GM12878 (cell line): Measurements from ENCODE around the gene DYNLL1. TPM values are rescaled to one million over a fixed set of nuclear protein-coding genes. Genes with fewer than 3 reads are reported as not detected.
A peak's percentile ranks its signal among the peaks of the same experiment; 100 is the strongest.

Experiments
- BACH1 ChIP-seq: fragments of 450-650 bp; IDR thresholded peaks from 2 replicates; pipeline ENCODE4 v1.6.1; 2017; ENCODE audit warnings: mild to moderate bottlenecking, borderline replicate concordance
- BHLHE40 ChIP-seq, 2 experiments: fragments of 450-650 bp in 1 of 2; IDR thresholded peaks; 2 replicates each; pipeline ENCODE4 v1.6.1; 2011 to 2017; ENCODE audit warnings: low read depth in 2 of 2, borderline replicate concordance in 1 of 2, improper control_type of control experiment in 1 of 2, low read length in 1 of 2, mild to moderate bottlenecking in 1 of 2
- CREM ChIP-seq: IDR thresholded peaks from 2 replicates; pipeline ENCODE4 v1.6.1; 2014; ENCODE audit warnings: antibody characterized with exemption, low read depth
- DPF2 ChIP-seq: fragments of 450-650 bp; IDR thresholded peaks from 2 replicates; pipeline ENCODE4 v1.6.1; 2017; ENCODE audit warnings: mild to moderate bottlenecking
- ELK1 ChIP-seq: IDR thresholded peaks from 2 replicates; pipeline ENCODE4 v1.6.1; 2012; ENCODE audit warnings: low read depth, low read length, improper control_type of control experiment
- HCFC1 ChIP-seq: fragments of 150-350 bp; IDR thresholded peaks from 2 replicates; pipeline ENCODE4 v1.6.1; 2014; ENCODE audit warnings: low read length
- MTA3 ChIP-seq: IDR thresholded peaks from 2 replicates; pipeline ENCODE4 v1.6.1; 2012; ENCODE audit warnings: low read length, inconsistent platforms, borderline replicate concordance
- NFXL1 ChIP-seq: fragments of 450-650 bp; IDR thresholded peaks from 2 replicates; pipeline ENCODE4 v1.6.1; 2017; ENCODE audit warnings: antibody characterized with exemption, mild to moderate bottlenecking, borderline replicate concordance
- RCOR1 ChIP-seq: conservative IDR thresholded peaks from 2 replicates; pipeline ENCODE4 v1.6.1; 2012; ENCODE audit warnings: low read depth, low read length, improper control_type of control experiment
- SMC3 ChIP-seq: IDR thresholded peaks from 2 replicates; pipeline ENCODE4 v1.6.1; 2011; ENCODE audit warnings: low read length, improper control_type of control experiment, borderline replicate concordance
- YY1 ChIP-seq: IDR thresholded peaks from 2 replicates; pipeline ENCODE4 v1.6.1; 2011; ENCODE audit warnings: low read depth, mild to moderate bottlenecking, low read length
- ZNF622 ChIP-seq: fragments of 450-650 bp; IDR thresholded peaks from 2 replicates; pipeline ENCODE4 v1.6.1; 2017; ENCODE audit warnings: mild to moderate bottlenecking, inconsistent platforms
- ZNF687 ChIP-seq: fragments of 450-650 bp; IDR thresholded peaks from 2 replicates; pipeline ENCODE4 v1.6.1; 2017; ENCODE audit warnings: mild to moderate bottlenecking, moderate library complexity
- ZSCAN29 ChIP-seq: fragments of 450-650 bp; IDR thresholded peaks from 2 replicates; pipeline ENCODE4 v1.6.1; 2017; ENCODE audit warnings: mild to moderate bottlenecking, moderate library complexity
- polyA plus RNA-seq, 11 experiments: library from polyadenylated mRNA; depleted of rRNA in 4 of 11; unstranded in 6 of 11; stranded (reverse) in 5 of 11; fragments of >200 nt; fragmentation: Nextera tagmentation in 4 of 11; fragmentation: Illumina TruSeq in 1 of 11; extraction: Ambion mirVana in 4 of 11; extraction: Trizol in 1 of 11; gene quantifications; 1 replicate in 1 of 11; 2 replicates in 10 of 11; pipeline versions ENCODE4 v1.2.1 to v1.2.3, GENCODE V29; 2011 to 2016; ENCODE audit warnings: inconsistent platforms in 2 of 11, missing spikeins in 2 of 11, low read depth in 1 of 11
- total RNA-seq, 4 experiments: library from RNA; depleted of rRNA in 3 of 4; stranded (reverse); fragments of >200 nt in 3 of 4; fragmentation: Illumina TruSeq in 1 of 4; extraction: Trizol in 1 of 4; gene quantifications; 2 replicates each; pipeline versions ENCODE4 v1.2.1 to v1.2.3, GENCODE V29; 2013 to 2021

DYNLL1 gene
- total and polyA plus RNA-seq, 10 of the 15 experiments (the other 5 are each of a cell fraction or from before 2014, with no cell fraction given) = 239 to 796 (median 379) TPM

DNA sequence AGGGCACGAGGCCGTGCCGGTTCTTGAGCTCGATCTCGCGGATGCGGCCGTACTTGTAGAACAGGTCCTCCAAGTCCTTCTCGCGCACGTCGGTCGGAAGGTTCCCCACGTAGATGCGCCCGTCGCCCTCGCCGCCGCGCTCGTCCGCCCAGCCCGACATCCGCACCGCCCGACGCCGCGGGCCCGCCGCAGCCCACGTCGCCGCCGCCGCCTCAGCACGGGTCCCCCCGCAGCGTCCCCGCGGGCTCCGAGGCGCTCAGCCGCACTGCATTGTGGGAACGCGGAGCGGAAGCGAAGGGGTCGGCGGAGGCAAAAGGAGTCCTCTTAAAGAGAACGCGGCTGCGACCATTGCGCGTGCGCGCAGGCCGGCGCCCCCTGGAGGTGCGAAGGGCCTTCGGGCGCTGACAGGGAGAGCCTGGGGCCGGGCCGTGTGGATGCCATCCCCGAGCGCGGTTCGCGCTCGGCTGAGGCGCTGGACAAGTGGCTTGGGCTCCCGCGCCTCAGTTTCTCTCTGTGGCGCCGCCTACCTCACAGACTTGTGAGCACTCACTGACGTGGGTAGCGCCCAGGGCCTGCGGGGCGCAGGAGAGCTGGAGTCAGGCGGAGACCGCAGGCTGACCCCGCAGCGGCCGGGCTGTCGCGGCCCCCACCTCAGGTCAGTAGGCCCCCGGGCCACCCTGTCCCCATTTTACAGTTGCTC lies 26.3 kb upstream of the DYNLL1 start, which contains the start of gene SRSF9 (continued):
- TF ChIP-seq ZNF687 (peak; percentile 74; the same call in 1 of the 2 replicates), HCFC1 (0 out of 2 replicates have a peak, but pooled peaks have one; percentile 43), BACH1 (peak; percentile 88), ZSCAN29 (peak; percentile 62; the same call in 1 of the 2 replicates), YY1 (peak; percentile 60), ZNF622 (no peak), BHLHE40 (IDR thresholded peaks at IDR 0.05; ENCODE audit: borderline replicate concordance in 1 of 2, low read depth in 2 of 2, low read length in 1 of 2) (peak; percentile 58 to 92; a peak in 3 of 4 replicates), NFXL1 (no peak), CREM (peak; percentile 59), ELK1 (peak; percentile 54), RCOR1 (peak; percentile 74; the same call in 1 of the 2 replicates), MTA3 (no peak), DPF2 (peak; percentile 89), SMC3 (peak; percentile 41)
